B cell (primary cell): Measurements from ENCODE around the gene SWAP70.

Source experiments
- EZH2 ChIP-seq: IDR thresholded peaks from 2 replicates; pipeline ENCODE4 v1.6.1; 2012; ENCODE audit warnings: borderline replicate concordance, low read depth, mild to moderate bottlenecking, moderate library complexity, low read length; ENCODE audit not compliant: insufficient read depth, poor library complexity, severe bottlenecking
- TF ChIP-seq, protein P1 (sequence below): fragments of 200-600 bp; IDR thresholded peaks from one replicate; pipeline ENCODE4 v1.8.0; 2022; ENCODE audit warnings: antibody characterized with exemption, mild to moderate bottlenecking

DNA sequence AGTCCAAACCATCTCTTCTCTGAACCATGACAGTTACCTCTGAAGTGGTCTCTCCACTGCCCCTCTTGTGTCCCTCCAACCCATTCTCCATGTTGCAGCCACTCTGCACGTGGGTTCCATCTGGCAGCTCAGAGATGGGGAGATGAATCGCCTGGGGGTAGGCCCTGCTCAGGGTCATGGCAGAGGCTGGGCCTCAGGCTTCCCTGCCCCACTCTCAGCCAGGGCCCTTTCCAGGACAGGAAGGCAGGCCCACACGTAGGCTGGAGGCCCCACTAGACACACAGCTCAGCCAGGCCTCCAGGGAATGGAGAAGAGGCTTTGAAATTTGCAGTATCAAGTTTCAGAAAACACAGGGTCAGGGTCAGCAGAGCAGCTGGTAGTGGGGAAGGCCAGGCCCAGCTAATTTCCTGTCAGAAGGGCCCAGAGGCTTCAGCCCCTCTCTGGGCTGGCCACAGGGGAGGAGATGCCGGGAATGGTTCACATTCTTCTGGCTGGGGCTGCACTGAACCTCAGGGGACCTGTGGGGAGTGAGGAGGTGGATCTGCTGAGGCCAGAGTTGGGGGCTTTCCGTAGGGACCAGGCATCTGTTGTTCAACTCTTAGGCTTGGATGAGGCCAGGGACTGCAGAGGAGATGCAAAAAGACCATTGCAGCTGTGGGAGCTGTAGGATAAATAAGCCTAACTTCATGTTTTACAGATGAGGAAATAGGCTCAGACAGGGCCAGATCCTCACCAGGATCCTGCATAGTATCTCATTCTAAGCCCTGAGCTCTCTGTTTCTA is 101.6 kb downstream of the SWAP70 start:
- TF ChIP-seq, protein P1, sequence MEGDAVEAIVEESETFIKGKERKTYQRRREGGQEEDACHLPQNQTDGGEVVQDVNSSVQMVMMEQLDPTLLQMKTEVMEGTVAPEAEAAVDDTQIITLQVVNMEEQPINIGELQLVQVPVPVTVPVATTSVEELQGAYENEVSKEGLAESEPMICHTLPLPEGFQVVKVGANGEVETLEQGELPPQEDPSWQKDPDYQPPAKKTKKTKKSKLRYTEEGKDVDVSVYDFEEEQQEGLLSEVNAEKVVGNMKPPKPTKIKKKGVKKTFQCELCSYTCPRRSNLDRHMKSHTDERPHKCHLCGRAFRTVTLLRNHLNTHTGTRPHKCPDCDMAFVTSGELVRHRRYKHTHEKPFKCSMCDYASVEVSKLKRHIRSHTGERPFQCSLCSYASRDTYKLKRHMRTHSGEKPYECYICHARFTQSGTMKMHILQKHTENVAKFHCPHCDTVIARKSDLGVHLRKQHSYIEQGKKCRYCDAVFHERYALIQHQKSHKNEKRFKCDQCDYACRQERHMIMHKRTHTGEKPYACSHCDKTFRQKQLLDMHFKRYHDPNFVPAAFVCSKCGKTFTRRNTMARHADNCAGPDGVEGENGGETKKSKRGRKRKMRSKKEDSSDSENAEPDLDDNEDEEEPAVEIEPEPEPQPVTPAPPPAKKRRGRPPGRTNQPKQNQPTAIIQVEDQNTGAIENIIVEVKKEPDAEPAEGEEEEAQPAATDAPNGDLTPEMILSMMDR, result no peak
- no peak for TF ChIP-seq EZH2
